Stomach (tissue), 9 donors: ENCODE data around the gene ABAT. TPM values are rescaled to one million over a fixed set of nuclear protein-coding genes. Genes with fewer than 3 reads are reported as not detected.

Source experiments
- DNase-seq, 2 donors: peaks; one replicate each; pipeline versions ENCODE4 v3.0.0 to v3.0.0-alpha.2; 2013 to 2019
- H3K27ac ChIP-seq, 5 donors: fragments of 200-600 bp in 4 of 5; sonication (generic) in 4 of 5; one replicate each; pipeline ENCODE4 v1.5.1; 2013 to 2019; ENCODE audit warnings: mild to moderate bottlenecking in 1 of 5, moderate library complexity in 1 of 5
- H3K27me3 ChIP-seq, 3 donors: fragments of 200-600 bp; sonication (generic); one replicate each; pipeline ENCODE4 v1.5.1; 2017 to 2019; ENCODE audit warnings: mixed run types in 1 of 3
- H3K36me3 ChIP-seq, 4 donors: fragments of 200-600 bp; sonication (generic); 1 replicate in 3 of 4; 2 replicates in 1 of 4; pipeline ENCODE4 v1.5.1; 2016 to 2019
- H3K4me1 ChIP-seq, 4 donors: fragments of 200-600 bp; sonication (generic); one replicate each; pipeline ENCODE4 v1.5.1; 2016 to 2019
- H3K4me3 ChIP-seq, 4 donors: fragments of 200-600 bp; sonication (generic) in 3 of 4; one replicate each; pipeline ENCODE4 v1.5.1; 2016 to 2019; ENCODE audit warnings: mild to moderate bottlenecking in 1 of 4
- H3K9me3 ChIP-seq, 4 donors: fragments of 200-600 bp; sonication (generic); one replicate each; pipeline ENCODE4 v1.5.1; 2016 to 2019
- CTCF ChIP-seq, 7 experiments: fragments of 450-650 bp in 4 of 7; fragments of 200-600 bp in 3 of 7; sonication (generic) in 3 of 7; IDR thresholded peaks; one replicate each; pipeline ENCODE4 v1.5.1; 2016 to 2019; ENCODE audit warnings: antibody characterized with exemption in 7 of 7, control low read depth in 2 of 7, mild to moderate bottlenecking in 1 of 7
- EP300 ChIP-seq: sonication (generic); formaldehyde crosslinking; IDR thresholded peaks from one replicate; pipeline ENCODE4 v1.6.1; 2017; ENCODE audit warnings: antibody characterized with exemption
- POLR2A ChIP-seq, 4 donors: fragments of 450-650 bp; IDR thresholded peaks; one replicate each; pipeline ENCODE4 v1.6.1; 2016; ENCODE audit warnings: antibody characterized with exemption in 4 of 4, control low read depth in 2 of 4, mild to moderate bottlenecking in 1 of 4, moderate library complexity in 1 of 4
- POLR2AphosphoS5 ChIP-seq, 3 donors: sonication (generic); formaldehyde crosslinking; IDR thresholded peaks; one replicate each; pipeline ENCODE4 v1.6.1; 2016; ENCODE audit warnings: antibody characterized with exemption in 3 of 3
- WGBS, 5 donors: extraction: QIAGEN DNeasy Blood & Tissue Kit in 3 of 5; methylation state at CpG; one replicate each; pipeline versions ENCODE4 v1.1.5 to v1.1.7; 2013 to 2018; 5-methylcytosine and 5-hydroxymethylcytosine counted together
- intact Hi-C: fragments of 100-400 bp; cut with DNase I; formaldehyde crosslinking; loops from one replicate; pipeline ENCODE4 v1.15.1; 2023; ENCODE audit warnings: low total_unique reads
- polyA plus RNA-seq, 3 donors: library from polyadenylated mRNA; stranded (reverse); fragments of 200-250 nt; gene quantifications; one replicate each; pipeline ENCODE4 v1.2.3, GENCODE V29; 2013
- total RNA-seq, 5 donors: library from RNA; depleted of rRNA; stranded (reverse); fragments of >200 nt; gene quantifications; one replicate each; pipeline versions ENCODE4 v1.1.0 to v1.2.3, GENCODE V29; 2014 to 2016
- donor health status: healthy with polysubstance abuse.
- donor health status: Bipolar disorder and iron deficiency.
- donor health status: healthy.

ABAT gene
- total and polyA plus RNA-seq, 8 donors: 2.9 to 10.3 (median 5.3) TPM

- Histone ChIP-seq H3K4me3 (no peak overlapping the region), H3K27me3 (no peaks in the 10 kb centered on the region), H3K4me1 (peaks cover 0 to 8% (median 3%) of the 10 kb centered on the region in 4 donors), H3K27ac (no peak overlapping the region), H3K36me3 (peaks cover 0 to 12% (median 0%) of the 10 kb centered on the region in 4 donors), H3K9me3 (peaks cover 0 to 19% (median 12%) of the 10 kb centered on the region in 4 donors)
- intact Hi-C loops: no loop called here
- TF ChIP-seq POLR2AphosphoS5 (IDR thresholded peaks at IDR 0.05) (no peak), EP300 (no peak), CTCF (IDR thresholded peaks at IDR 0.05) (no peak)
- 20 to 29% (median 25%) methylated on average over 7 of the region's 7 CpGs for WGBS, 5 donors
- DNase-seq: peak; percentile 31 to 40
These were observed 11.7 kb downstream of the ABAT start for GRCh38 chr16:8686031-8686621.

DNA sequence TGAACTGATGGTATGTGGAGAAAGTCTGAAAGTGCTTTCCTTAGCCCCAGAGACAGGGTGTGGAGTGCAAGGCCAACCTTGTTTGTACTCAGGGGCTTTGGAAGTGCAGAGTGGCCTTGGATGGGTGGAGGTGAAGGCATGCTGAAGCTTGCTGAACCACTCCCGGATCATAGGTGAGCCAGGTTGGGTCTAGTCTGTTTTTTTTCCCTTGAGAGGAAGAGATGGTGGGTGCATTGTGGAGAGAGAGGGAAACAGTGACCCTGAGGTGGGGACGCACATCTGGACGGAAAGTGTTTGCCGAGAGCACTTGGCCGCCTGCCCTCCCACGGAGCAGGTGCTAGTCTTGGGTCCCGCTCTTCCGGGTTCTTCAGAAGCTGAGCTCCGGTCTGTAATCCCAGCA, 12.5 kb downstream of the ABAT start:
- Histone ChIP-seq H3K27me3 (no peaks in the 10 kb centered on the region), H3K27ac (no peak overlapping the region), H3K9me3 (peaks cover 0 to 19% (median 12%) of the 10 kb centered on the region in 4 donors), H3K4me1 (peaks cover 0 to 8% (median 3%) of the 10 kb centered on the region in 4 donors), H3K36me3 (peaks cover 0 to 12% (median 0%) of the 10 kb centered on the region in 4 donors), H3K4me3 (no peak overlapping the region)
- TF ChIP-seq CTCF (IDR thresholded peaks at IDR 0.05) (no peak), EP300 (no peak), POLR2AphosphoS5 (IDR thresholded peaks at IDR 0.05) (no peak), POLR2A (IDR thresholded peaks at IDR 0.05) (no peak)
- no peak for DNase-seq
- WGBS, 5 donors: 83 to 95% (median 91%) methylated on average over 9 of the region's 9 CpGs
- intact Hi-C loops: no loop called here

DNA sequence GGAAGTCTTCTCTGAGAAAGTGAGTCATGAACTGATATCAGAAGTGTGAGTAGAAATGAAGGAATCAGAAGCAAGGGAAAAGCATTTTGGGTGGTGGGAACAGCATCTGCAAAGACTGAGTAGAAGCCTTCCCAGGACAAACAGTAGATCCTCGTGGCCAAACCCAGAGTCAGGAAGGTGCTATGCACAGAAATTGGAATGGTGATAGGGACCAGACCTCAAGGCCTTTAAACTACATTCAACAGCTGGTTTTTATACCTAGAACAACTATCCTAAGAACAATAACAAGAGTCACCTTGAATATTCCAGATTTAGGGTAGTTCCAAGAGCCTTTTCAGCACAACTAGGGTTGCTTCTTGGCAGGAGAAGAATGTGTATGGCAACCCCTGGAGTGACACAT, 15.3 kb downstream of the ABAT start:
- no peaks in the 10 kb centered on the region for H3K27me3 ChIP-seq
- peaks cover 0 to 12% (median 0%) of the 10 kb centered on the region in 4 donors for H3K36me3 ChIP-seq
- intact Hi-C loops: no loop called here
- H3K9me3 ChIP-seq: peaks cover 0 to 19% (median 12%) of the 10 kb centered on the region in 4 donors
- 57 to 88% (median 67%) methylated on average over 1 of the region's 1 CpG for WGBS, 5 donors
- H3K4me1 ChIP-seq: peaks cover 0 to 8% (median 3%) of the 10 kb centered on the region in 4 donors
- no peak overlapping the region for H3K4me3 ChIP-seq
- no peak for DNase-seq
- TF ChIP-seq POLR2AphosphoS5 (IDR thresholded peaks at IDR 0.05): no peak
- no peak overlapping the region for H3K27ac ChIP-seq

GRCh38 chr16:8691728-8692127, 17.3 kb downstream of the ABAT start:
- no peak overlapping the region for H3K4me3 ChIP-seq
- H3K27me3 ChIP-seq: no peaks in the 10 kb centered on the region
- no peak overlapping the region for H3K27ac ChIP-seq
- intact Hi-C loops: no loop called here
- TF ChIP-seq EP300 (no peak), POLR2AphosphoS5 (IDR thresholded peaks at IDR 0.05) (no peak), POLR2A (IDR thresholded peaks at IDR 0.05) (no peak), CTCF (IDR thresholded peaks at IDR 0.05) (no peak)
- 66 to 88% (median 75%) methylated on average over 8 of the region's 8 CpGs for WGBS, 5 donors
- peaks cover 0 to 19% (median 12%) of the 10 kb centered on the region in 4 donors for H3K9me3 ChIP-seq
- peak in 1 of 2 donors; percentile 49 for DNase-seq
- no peaks in the 10 kb centered on the region for H3K4me1 ChIP-seq
- H3K36me3 ChIP-seq: peaks cover 0 to 12% (median 0%) of the 10 kb centered on the region in 4 donors
